ENCODE results near the gene CD34.

The CD34 gene

DNA sequence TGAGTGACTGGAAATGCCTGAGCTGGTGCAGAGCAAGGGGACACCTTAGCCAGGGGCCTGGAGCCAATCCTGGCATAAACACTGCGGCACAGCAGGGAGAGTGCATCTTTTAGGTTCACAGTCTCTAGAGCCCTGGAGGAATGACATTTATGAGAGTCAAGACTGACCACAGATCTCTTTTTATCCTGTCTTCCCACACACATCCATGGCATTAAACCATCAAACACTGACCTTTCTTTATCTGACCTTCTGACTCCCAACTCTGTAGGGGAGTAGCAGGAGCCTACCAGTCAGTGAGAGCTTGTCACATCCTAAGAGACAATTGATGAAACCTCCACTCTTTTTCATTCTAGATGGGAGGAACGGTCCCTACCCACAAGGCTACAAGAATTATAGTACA, 7.9 kb downstream of the CD34 start:
- H3K4me3 Mint-ChIP-seq: no peak overlapping the region
- no peak for DNase-seq
- peaks cover 18% of the 10 kb centered on the region for H3K4me1 Mint-ChIP-seq
- TF ChIP-seq, protein P1, sequence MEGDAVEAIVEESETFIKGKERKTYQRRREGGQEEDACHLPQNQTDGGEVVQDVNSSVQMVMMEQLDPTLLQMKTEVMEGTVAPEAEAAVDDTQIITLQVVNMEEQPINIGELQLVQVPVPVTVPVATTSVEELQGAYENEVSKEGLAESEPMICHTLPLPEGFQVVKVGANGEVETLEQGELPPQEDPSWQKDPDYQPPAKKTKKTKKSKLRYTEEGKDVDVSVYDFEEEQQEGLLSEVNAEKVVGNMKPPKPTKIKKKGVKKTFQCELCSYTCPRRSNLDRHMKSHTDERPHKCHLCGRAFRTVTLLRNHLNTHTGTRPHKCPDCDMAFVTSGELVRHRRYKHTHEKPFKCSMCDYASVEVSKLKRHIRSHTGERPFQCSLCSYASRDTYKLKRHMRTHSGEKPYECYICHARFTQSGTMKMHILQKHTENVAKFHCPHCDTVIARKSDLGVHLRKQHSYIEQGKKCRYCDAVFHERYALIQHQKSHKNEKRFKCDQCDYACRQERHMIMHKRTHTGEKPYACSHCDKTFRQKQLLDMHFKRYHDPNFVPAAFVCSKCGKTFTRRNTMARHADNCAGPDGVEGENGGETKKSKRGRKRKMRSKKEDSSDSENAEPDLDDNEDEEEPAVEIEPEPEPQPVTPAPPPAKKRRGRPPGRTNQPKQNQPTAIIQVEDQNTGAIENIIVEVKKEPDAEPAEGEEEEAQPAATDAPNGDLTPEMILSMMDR (IDR thresholded peaks at IDR 0.05): no peak
- H3K27me3 Mint-ChIP-seq (ENCODE audit: low read depth, poor library complexity): peaks cover 7% of the 10 kb centered on the region
- no peak overlapping the region for H3K27ac Mint-ChIP-seq
- H3K36me3 Mint-ChIP-seq (ENCODE audit: low read depth): no peaks in the 10 kb centered on the region
- no peaks in the 10 kb centered on the region for H3K9me3 Mint-ChIP-seq

GRCh38 chr1:207902566-207902965, 8.4 kb downstream of the CD34 start:
- Mint-ChIP-seq H3K27ac (no peak overlapping the region), H3K4me1 (peaks cover 18% of the 10 kb centered on the region), H3K36me3 (ENCODE audit: low read depth) (no peaks in the 10 kb centered on the region), H3K27me3 (ENCODE audit: low read depth, poor library complexity) (peaks cover 5% of the 10 kb centered on the region), H3K4me3 (no peak overlapping the region), H3K9me3 (no peaks in the 10 kb centered on the region)
- DNase-seq: no peak
- TF ChIP-seq, protein P1 (IDR thresholded peaks at IDR 0.05): no peak

GRCh38 chr1:207901041-207901653, 9.8 kb downstream of the CD34 start:
- Mint-ChIP-seq H3K36me3 (ENCODE audit: low read depth) (no peaks in the 10 kb centered on the region), H3K4me3 (no peak overlapping the region), H3K4me1 (peaks cover 18% of the 10 kb centered on the region), H3K9me3 (no peaks in the 10 kb centered on the region), H3K27ac (no peak overlapping the region), H3K27me3 (ENCODE audit: low read depth, poor library complexity) (peaks cover 5% of the 10 kb centered on the region)
- DNase-seq: no peak
- TF ChIP-seq, protein P1 (IDR thresholded peaks at IDR 0.05): no peak

- Mint-ChIP-seq H3K4me1 (peaks cover 18% of the 10 kb centered on the region), H3K27ac (no peak overlapping the region), H3K9me3 (no peaks in the 10 kb centered on the region), H3K4me3 (no peak overlapping the region), H3K27me3 (ENCODE audit: low read depth, poor library complexity) (peaks cover 12% of the 10 kb centered on the region), H3K36me3 (ENCODE audit: low read depth) (no peaks in the 10 kb centered on the region)
- no peak for DNase-seq
- TF ChIP-seq, protein P1 (IDR thresholded peaks at IDR 0.05): no peak
Observed at GRCh38 chr1:207898836-207899235, 12.1 kb downstream of the CD34 start.

DNA sequence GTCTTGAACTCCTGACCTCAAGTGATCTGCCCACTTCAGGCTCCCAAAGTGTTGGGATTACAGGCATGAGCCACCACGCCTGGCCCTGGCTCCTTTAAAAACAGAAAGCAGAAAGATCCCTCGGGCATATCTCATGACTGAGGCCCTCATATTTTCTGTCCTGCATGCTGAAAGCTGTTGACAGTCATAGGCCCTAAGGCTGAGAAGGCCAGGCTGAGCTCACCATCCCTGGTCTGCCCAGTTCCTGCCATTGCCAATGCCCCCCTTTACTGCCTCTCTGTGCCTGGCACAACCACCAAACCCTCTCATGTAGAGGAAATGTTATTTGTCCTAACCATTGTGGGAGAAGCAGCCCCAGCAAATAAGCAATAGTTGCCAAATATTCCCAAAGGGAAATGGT, 12.7 kb downstream of the CD34 start:
- Mint-ChIP-seq H3K4me1 (peaks cover 14% of the 10 kb centered on the region), H3K36me3 (ENCODE audit: low read depth) (no peaks in the 10 kb centered on the region), H3K9me3 (no peaks in the 10 kb centered on the region), H3K4me3 (no peak overlapping the region), H3K27ac (no peak overlapping the region), H3K27me3 (ENCODE audit: low read depth, poor library complexity) (peaks cover 18% of the 10 kb centered on the region)
- TF ChIP-seq, protein P1 (IDR thresholded peaks at IDR 0.05): no peak
- DNase-seq: no peak

- Mint-ChIP-seq H3K27me3 (ENCODE audit: low read depth, poor library complexity) (peaks cover 24% of the 10 kb centered on the region), H3K9me3 (no peaks in the 10 kb centered on the region), H3K4me3 (no peak overlapping the region), H3K4me1 (peaks cover 9% of the 10 kb centered on the region), H3K27ac (no peak overlapping the region), H3K36me3 (ENCODE audit: low read depth) (no peaks in the 10 kb centered on the region)
- DNase-seq: no peak
- TF ChIP-seq, protein P1 (IDR thresholded peaks at IDR 0.05): no peak
Observed at GRCh38 chr1:207897188-207897587, 13.7 kb downstream of the CD34 start.

Data from nephron progenitor cell (in vitro differentiated cells).